Measurements from ENCODE around the gene CHD3.
A peak's percentile ranks its signal among the peaks of the same experiment; 100 is the strongest.

Gene CHD3

DNA sequence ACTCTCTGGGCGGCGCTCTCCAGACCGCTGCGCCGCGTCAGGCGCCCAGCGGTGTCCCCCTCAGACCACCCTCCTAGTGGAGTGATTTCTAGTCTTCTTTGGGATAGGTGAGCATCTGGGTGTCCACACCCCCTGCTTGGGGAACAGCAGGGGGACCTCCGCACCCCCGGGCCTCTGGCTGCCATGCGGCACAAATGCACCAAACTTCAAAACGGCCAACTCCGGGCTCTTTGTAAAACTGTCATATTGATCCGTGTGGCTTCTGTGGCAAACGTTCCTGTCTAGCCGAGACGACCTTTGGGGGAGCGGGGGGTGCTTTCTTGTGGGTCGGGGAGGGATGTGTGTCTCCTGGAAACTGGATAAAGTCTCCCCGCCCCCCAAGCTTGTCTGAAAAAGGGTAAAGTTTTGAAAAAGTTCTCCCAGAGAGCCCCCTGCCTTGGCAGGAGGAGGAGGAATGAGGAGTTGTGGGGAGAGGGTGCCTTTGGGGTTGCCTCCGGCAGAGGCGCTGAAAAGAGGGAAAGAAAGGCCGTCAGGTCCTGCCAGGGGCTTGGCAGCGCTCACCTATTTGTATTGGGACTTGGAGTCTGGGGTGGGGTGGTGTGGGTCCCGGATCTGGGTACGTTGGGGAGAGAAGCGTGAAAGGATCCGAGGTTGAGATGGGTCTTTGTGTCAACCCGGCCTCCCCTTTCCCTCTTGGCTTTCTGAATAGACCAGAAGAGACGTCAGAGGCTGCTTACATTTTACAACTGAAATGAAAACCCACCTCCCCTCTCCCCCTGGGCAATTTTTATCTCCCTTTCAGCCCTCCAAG lies 2.2 kb upstream of the CHD3 start:
- Histone ChIP-seq H3K27me3 (ENCODE audit: insufficient read depth, poor library complexity, severe bottlenecking) (no peaks in the 10 kb centered on the region), H3K27ac (replicated peaks) (peak overlapping the region; percentile 92), H3K4me3 (replicated peaks; ENCODE audit: insufficient read depth, low read length) (peak overlapping the region; percentile 57)
- DNase-seq (ENCODE audit: low read depth in 1 of 2, low spot score in 1 of 2), result no peak
- no peak for TF ChIP-seq GABPA (IDR thresholded peaks at IDR 0.05; ENCODE audit: low read depth)
- TF ChIP-seq, protein P1, sequence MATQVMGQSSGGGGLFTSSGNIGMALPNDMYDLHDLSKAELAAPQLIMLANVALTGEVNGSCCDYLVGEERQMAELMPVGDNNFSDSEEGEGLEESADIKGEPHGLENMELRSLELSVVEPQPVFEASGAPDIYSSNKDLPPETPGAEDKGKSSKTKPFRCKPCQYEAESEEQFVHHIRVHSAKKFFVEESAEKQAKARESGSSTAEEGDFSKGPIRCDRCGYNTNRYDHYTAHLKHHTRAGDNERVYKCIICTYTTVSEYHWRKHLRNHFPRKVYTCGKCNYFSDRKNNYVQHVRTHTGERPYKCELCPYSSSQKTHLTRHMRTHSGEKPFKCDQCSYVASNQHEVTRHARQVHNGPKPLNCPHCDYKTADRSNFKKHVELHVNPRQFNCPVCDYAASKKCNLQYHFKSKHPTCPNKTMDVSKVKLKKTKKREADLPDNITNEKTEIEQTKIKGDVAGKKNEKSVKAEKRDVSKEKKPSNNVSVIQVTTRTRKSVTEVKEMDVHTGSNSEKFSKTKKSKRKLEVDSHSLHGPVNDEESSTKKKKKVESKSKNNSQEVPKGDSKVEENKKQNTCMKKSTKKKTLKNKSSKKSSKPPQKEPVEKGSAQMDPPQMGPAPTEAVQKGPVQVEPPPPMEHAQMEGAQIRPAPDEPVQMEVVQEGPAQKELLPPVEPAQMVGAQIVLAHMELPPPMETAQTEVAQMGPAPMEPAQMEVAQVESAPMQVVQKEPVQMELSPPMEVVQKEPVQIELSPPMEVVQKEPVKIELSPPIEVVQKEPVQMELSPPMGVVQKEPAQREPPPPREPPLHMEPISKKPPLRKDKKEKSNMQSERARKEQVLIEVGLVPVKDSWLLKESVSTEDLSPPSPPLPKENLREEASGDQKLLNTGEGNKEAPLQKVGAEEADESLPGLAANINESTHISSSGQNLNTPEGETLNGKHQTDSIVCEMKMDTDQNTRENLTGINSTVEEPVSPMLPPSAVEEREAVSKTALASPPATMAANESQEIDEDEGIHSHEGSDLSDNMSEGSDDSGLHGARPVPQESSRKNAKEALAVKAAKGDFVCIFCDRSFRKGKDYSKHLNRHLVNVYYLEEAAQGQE (IDR thresholded peaks at IDR 0.05; ENCODE audit: insufficient replicate concordance, low read depth), result no peak
- TF ChIP-seq, protein P2, sequence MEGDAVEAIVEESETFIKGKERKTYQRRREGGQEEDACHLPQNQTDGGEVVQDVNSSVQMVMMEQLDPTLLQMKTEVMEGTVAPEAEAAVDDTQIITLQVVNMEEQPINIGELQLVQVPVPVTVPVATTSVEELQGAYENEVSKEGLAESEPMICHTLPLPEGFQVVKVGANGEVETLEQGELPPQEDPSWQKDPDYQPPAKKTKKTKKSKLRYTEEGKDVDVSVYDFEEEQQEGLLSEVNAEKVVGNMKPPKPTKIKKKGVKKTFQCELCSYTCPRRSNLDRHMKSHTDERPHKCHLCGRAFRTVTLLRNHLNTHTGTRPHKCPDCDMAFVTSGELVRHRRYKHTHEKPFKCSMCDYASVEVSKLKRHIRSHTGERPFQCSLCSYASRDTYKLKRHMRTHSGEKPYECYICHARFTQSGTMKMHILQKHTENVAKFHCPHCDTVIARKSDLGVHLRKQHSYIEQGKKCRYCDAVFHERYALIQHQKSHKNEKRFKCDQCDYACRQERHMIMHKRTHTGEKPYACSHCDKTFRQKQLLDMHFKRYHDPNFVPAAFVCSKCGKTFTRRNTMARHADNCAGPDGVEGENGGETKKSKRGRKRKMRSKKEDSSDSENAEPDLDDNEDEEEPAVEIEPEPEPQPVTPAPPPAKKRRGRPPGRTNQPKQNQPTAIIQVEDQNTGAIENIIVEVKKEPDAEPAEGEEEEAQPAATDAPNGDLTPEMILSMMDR (IDR thresholded peaks at IDR 0.05; ENCODE audit: insufficient read depth, low read length), result no peak
- no peak for TF ChIP-seq SPI1 (IDR thresholded peaks at IDR 0.05; ENCODE audit: borderline replicate concordance, low read depth)
- no peak for TF ChIP-seq POLR2AphosphoS5 (IDR thresholded peaks at IDR 0.05; ENCODE audit: low read depth)

DNA sequence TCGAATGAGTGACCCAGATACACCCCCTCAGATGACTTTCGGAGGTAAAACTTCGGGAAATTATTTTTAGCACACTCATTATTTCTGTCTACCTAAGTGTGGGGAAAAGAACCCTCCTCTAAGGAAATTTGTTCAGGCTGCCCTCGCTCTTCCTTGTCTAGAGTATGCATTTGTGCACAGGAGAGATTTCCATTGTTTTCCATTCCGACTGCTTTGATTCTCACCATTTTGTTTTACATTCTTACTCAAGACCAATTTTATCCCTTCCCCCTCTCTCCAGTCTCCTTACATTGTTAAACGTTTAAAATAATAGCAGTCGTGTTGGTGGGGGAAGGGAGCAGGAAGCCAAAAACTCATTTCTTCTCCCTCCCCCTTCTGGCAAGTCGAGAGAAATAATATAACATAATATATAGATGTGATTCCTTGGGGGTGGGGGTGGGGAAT lies 1.5 kb upstream of the CHD3 start:
- H3K27me3 ChIP-seq (ENCODE audit: insufficient read depth, poor library complexity, severe bottlenecking), result no peaks in the 10 kb centered on the region
- DNase-seq (ENCODE audit: low read depth in 1 of 2, low spot score in 1 of 2), result peak in 1 of 2 experiments; percentile 64
- TF ChIP-seq, protein P1 (IDR thresholded peaks at IDR 0.05; ENCODE audit: insufficient replicate concordance, low read depth), result no peak
- TF ChIP-seq SPI1 (IDR thresholded peaks at IDR 0.05; ENCODE audit: borderline replicate concordance, low read depth), result no peak
- TF ChIP-seq POLR2AphosphoS5 (IDR thresholded peaks at IDR 0.05; ENCODE audit: low read depth), result no peak
- no peak for TF ChIP-seq GABPA (IDR thresholded peaks at IDR 0.05; ENCODE audit: low read depth)
- TF ChIP-seq, protein P2 (IDR thresholded peaks at IDR 0.05; ENCODE audit: insufficient read depth, low read length), result no peak
- peak overlapping the region; percentile 92 for H3K27ac ChIP-seq (replicated peaks)
- peak overlapping the region; percentile 57 for H3K4me3 ChIP-seq (replicated peaks; ENCODE audit: insufficient read depth, low read length)

DNA sequence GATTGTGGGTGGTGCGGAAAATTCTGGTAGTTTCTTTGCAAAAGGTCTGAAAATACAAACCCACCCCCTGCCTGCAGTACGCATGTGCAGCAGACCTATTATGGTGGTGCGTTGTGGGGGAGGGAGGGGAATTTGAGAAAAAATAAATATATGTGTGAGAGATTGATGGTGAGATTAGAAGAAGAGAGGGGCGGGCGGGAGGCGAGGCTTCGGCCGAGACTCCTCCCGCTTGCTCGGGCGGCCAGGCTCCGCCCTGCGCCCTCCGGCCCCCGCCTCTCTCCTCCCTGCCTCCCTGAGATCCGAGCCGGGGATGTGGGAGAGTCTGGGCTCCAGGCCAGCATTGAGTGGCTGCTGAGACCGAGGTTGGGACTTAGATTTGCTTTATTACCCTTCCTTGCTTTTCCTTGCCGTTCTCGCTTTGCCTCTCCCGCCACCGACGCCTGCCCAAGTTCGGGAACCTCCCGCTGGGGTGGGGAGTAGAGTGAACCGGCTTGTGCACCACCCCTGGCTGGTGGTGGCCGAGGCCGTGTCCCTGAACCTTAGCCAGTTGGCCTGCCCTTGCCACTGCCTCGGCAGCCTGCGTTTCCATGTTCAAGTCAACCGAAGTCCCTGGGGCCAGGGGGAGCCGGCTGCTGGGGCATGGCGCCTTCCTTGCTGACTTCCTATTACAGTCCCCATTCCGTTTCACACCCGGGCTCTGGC lies 956 bp upstream of the CHD3 start:
- TF ChIP-seq SPI1 (IDR thresholded peaks at IDR 0.05; ENCODE audit: borderline replicate concordance, low read depth), result no peak
- TF ChIP-seq, protein P2 (IDR thresholded peaks at IDR 0.05; ENCODE audit: insufficient read depth, low read length), result no peak
- TF ChIP-seq, protein P1 (IDR thresholded peaks at IDR 0.05; ENCODE audit: insufficient replicate concordance, low read depth), result no peak
- no peak for TF ChIP-seq POLR2AphosphoS5 (IDR thresholded peaks at IDR 0.05; ENCODE audit: low read depth)
- TF ChIP-seq GABPA (IDR thresholded peaks at IDR 0.05; ENCODE audit: low read depth), result no peak
- Histone ChIP-seq H3K27ac (replicated peaks) (peak overlapping the region; percentile 92), H3K4me3 (replicated peaks; ENCODE audit: insufficient read depth, low read length) (peak overlapping the region; percentile 57), H3K27me3 (ENCODE audit: insufficient read depth, poor library complexity, severe bottlenecking) (no peaks in the 10 kb centered on the region)
- peak; percentile 56 to 71 for DNase-seq (ENCODE audit: low read depth in 1 of 2, low spot score in 1 of 2)

Data from HL-60 (cell line).